Measurements from ENCODE around the gene RAMP3. TPM values are rescaled to one million over a fixed set of nuclear protein-coding genes. Genes with fewer than 3 reads are reported as not detected.
"Not testable (repeated sequence)": the region's sequence is repeated elsewhere in the genome, so short reads cannot be mapped to it uniquely, and the experiment has no call there.

The RAMP3 gene
- total RNA-seq, 1 donor from 2014 or later: 3.5 TPM

DNA sequence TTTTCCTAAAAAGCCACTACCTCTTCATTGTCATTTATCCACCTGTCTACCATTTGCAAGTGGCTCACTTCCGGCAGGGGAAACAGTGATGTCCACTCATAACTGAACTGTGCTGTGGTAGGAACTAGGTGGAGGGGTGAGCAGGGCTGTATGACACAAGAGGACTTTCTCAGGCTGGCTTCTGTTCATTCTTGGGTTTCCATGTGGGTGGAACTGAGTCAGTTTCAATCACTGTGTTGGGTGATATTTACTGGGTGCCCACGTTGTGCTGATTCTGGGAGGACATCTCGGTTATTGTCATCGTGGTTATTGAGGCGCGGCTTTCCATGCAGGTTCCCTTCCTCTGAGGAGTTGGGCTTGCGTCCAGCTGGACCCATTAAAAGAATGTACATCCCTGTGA lies 38.8 kb downstream of the RAMP3 start:
- no peak for DNase-seq

DNA sequence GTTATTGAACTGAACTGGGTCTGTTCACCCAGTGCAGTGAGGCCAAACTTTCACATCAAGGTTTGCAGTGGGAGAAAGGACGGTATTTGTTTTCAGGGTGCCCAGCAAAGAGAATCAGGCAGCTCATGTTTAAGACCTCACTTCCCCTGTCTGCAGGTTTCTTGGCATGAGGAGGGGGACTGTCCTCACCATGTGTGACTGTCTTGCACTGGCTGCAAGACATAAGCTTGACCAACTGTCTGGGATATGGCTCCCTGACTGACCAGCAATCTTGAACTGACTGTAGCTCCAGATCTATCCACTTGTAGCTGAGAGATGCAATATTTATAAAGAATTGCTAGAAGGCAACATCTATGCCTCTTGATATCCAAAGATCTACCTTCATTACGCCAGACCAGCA lies 39.9 kb downstream of the RAMP3 start:
- DNase-seq: no peak

DNA sequence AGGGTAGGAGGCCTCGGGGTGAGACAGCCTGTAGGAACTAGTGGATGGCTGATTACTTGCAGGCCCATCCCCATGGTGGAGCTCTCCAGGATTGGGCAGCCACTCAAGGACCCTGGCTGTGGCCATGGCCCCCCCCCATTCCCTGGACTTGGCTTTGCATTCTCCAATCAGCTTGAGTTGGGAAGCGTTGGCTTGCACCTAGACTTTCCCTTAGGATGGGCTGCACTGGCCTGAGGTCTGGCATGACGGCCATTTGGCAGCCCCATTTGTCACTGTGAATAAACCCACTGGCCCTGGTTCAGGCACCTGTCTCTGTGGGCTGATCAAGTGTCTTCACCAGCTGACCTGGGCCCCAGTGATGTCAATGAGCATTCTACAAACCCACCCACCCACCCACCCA lies 41.4 kb downstream of the RAMP3 start:
- no peak for DNase-seq

DNA sequence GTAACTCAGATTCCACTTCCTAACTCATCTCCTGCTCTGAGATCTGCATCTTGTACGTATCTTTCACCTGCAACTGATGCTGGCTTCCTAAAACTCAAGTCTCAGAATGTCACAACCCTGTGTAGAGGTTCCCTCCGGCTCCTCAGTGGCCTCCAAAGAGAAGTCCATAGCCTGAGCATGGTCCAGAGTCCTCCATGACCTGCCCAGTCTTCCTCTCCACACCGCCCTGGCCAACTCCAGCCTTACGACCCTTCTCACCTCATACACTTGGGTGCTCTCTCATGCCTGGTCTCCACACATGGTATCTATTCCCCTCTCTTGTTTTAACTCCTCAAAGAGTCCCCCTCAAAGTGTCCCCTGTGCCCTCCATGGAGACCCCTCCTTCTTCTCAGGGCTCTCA lies 41.9 kb downstream of the RAMP3 start:
- no peak for DNase-seq

DNA sequence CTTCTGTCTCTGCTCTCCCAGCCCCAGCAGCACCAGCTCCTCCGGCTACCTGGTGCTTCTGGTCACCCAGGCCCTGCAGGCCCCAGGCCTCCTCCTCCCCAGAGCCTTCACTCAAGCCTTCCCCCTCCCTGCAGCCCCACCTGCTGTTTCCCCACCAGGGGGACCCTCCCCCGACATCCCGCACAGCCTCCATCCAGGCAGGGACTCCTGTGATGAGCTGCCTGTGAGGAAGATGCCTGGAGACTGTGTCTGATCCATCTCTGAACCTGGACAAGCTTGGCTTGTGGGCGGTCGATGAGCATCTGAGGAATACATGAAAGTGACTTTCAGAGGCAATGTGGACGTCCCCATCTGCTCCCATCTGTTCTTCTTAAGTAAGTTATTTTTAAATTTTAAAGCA lies 45.0 kb downstream of the RAMP3 start:
- no peak for DNase-seq

DNA sequence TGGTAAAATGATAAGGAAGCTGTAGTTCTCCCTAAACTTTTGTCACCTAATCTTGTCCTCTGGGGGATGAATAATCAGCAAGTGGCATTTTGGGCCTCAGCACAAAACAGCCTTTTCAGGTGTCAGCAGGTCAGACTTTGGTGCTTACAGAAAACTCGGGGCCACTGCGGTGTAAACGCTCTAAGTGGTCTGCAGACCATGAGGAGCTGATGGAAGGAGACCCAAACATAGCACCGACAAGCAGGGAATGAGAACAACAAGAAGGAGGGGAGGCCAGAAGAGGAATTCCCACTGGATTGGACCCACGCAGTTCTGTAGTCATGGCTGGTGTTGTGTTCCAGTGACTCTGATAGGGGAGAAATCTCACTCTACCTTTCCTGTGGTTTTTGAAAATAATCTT lies 45.4 kb downstream of the RAMP3 start:
- DNase-seq: no peak

DNA sequence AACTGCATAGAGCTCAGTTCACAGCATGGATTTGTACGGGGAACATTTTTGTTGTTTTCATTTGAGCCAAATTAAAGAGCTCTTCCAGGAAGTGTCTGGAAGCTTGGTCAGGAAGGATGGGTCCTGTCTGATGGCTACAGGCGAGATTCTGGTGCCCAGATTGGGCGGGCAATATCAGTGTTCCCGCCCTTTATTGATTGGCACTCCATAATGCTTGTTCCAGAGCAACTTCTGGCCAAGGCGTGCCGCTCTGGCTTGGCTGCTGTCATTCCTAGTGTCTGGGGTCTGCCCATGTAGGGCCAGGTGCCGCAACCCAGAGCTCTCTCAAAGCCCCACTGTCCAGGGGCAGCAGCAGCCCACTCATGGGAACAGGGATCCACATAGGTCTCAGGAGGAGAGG lies 45.9 kb downstream of the RAMP3 start:
- DNase-seq: no peak

DNA sequence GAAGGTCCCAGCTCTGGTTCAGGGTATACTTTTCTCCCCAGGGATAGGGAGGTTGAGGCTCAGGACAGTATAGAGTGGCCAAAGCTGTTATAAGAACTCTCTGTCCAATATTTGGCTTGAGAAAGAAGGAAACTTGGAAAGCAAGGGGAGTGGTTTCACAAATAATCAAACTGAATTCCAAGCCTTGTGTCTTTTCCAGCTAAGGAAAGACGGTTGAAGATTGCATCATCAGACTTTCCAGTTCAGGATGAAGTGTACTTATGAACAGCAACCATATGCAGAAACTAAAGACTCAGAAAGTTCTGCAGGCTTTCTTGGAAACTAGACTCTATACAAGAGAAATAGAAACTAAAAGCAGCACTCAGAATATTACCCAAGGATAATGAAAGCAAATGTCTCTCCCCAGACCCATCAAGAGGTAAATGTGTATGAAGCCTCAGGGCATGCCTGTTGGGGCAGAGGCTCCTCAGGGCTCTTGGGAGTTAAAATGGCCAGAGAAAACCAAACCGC lies 46.4 kb downstream of the RAMP3 start:
- peak; percentile 65 for DNase-seq

DNA sequence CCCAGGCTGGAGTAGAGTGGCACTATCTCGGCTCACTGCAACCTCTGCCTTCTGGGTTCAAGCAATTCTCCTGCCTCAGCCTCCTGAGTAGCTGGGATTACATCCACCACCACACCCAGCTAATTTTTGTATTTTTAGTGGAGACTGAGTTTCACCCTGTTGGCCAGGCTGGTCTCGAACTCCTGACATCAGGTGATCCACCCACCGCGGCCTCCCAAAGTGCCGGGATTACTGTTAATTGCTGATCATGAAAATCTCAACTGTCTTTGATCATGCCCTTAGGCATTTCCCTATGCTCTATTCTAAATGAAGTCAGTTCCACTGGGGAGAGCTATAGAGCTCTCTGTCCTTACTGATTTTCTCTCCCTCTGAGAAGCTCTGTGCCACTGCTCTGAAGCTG lies 48.7 kb downstream of the RAMP3 start:
- not testable (repeated sequence) for DNase-seq

DNA sequence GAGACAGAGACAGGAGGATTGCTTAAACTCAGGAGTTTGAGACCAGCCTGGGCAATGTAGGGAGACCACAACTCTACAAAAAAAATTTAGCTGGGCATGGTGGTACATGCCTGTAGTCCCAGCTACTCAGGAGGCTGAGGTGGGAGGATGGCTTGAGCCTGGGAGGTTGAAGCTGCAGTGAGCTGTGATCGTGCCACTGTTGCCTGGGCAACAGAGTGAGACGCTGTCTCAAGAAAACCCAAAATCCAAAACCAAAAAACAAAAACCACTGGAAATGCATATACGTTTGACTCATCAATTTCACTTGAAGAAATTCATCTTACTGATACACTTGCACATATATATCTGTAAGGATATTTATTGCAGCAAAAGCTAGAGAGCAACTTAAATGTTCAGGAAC lies 52.3 kb downstream of the RAMP3 start:
- not testable (repeated sequence) for DNase-seq

DNA sequence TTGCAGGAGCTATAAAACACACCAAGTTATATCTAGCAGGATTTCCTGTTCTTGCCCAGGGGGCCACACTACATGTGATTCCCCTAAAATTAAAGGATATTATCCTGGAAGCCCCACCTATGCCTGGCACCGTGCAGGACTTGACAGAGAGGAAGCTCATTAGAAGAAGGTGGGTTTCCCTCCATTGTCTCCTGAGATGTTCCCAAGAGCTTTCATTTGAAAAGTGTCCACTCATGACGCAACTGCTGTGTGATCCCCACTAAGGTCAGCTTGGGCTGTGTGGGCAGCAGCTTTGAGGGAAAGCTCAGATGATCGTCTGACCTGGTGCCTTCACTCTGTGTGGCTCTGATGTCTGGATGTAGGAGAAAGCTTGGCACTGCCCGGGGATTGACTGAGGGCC lies 53.5 kb downstream of the RAMP3 start:
- peak; percentile 3 for DNase-seq

DNA sequence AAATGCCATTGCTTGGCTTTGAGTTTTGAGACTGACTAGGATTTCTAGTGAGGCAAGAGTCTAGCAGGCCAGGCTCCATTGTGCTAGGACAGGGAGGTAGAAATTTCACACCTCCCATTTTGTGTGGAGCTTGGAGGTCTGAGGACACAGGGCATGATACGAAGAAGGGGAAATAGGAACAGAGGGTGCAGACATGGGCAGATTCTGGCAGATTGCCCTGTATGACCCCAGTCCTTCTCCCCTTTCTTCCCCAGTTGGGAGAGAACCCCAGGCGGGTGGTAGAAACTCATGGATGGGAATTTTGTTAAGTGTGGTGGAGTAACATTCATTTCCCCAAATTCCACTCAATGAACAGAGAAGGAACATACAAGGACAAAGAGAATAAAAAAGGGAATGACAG lies 54.4 kb downstream of the RAMP3 start:
- DNase-seq: no peak

DNA sequence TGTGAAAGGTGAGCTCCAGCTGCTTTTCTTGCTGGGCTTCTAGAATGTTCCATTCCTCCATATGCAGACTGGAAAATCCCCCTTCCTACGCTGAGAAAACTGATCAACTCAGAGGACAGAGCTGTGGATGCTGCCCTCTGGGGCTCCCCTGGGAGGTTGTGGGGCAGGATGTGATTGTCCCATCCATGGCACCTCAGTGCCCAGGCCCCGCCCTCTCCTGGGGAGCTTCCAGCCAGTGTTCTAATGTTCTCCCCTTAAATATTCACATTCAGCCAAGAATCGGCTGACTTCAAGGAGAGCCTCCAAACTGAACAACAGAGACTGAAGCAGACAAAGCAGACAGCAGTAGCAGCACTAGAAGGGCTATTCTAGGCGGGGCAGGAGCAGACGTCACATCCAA lies 55.0 kb downstream of the RAMP3 start:
- no peak for DNase-seq

DNA sequence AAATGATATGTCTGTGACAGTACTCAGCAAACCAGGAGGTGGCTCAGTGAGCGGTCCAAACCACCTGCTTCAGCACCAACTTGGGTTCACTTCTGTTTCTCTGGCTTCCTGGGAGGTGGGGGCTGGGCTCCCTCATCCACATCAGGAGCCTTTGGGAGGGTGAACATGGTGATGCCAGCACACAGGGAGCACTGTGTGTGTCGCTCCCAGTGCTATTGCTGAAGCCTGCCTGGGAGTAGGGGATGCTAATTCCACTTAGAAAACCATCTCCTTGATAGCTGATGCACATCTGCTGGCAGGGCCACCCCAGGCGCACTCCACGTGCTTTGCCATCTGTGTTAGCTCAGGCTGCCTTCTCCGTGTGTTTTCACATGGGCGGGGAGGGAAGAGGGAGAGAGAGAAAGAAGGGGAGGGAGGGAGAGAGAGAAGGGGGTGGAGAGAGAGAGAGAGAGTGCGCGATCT lies 58.0 kb downstream of the RAMP3 start:
- no peak for DNase-seq

DNA sequence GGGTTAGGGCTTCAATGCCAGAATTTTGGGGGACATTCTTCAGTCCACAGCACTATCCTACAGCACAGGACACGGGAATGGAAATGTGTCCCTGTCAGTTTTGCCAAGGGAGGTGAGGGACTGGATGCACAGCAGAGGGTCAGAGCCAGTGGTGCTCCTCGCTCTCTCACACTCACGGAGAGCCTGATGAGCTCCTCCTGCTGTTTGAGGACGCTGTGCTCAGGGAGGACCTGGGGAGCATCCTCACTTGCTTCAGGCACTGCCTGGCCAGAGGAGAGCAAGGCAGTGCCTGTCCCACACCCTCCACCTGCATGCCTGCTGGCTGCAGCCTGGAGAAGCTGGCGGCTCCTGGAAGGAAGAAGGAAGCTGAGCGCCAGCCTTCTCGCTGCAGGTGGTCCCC lies 58.6 kb downstream of the RAMP3 start:
- no peak for DNase-seq

DNA sequence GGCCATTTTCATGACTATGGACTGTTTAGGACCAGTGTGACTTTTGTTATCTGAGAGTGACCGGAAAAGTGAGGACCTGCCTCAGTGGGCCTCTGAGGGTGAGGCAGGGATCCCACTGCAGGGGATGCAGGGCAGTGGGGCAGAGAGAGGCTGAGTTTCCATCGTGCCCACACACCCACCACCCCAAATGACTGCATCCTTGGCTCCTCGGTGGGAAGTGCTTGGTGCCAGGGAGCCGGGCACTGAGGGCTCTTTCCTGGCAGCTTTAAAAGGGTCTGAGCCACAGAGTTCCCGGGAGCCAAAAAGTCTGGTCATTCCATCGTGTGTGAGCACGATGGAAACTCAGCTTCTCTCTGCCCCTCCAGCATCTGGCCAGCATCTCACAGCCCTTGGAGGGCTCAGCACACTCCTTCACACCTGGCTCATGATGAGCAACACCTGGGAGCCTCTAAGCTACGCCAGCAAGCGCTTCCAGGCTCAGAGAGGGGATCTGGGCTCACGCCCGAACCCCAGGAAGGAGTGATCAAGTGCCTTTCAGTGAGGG lies 59.1 kb downstream of the RAMP3 start:
- no peak for DNase-seq

DNA sequence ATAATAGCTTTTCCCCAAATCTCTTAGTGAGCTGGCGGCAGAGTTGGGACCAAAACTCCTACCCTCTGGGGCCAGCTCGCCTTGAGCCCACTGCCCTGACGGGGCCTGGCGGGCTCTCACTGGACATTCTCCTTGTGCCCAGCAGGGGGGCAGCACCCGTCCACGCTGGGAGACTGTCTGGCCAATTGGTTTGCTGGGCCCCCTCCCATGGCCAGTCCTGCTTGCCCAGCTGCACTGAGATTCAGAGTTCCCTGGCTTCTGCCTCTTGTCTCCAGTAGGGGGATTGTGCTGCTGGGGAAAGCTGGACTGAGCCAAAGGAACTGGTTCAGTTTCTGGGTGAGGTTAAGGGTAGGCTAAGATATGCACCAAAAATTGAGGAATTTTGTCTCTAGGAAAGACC lies 59.8 kb downstream of the RAMP3 start:
- no peak for DNase-seq

DNA sequence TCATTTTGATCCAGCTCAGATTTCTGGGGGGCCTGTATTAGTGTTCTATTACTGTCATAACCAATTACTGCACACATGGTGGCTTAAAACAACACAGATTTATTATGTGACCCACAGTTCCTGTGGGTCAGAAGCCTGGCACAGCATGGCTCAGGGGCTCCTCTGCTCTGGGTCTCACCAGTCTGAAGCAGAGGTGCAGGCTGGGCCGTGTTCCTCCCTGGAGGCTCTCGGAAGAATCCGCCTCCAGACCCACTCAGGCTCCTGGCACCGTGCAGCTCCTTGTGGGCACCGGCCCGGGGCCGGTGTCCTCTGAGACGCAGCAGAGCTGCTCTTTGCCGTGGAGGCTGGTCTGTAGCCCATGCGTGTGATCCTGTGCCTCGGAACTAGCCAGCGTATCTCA lies 61.5 kb downstream of the RAMP3 start:
- no peak for DNase-seq

DNA sequence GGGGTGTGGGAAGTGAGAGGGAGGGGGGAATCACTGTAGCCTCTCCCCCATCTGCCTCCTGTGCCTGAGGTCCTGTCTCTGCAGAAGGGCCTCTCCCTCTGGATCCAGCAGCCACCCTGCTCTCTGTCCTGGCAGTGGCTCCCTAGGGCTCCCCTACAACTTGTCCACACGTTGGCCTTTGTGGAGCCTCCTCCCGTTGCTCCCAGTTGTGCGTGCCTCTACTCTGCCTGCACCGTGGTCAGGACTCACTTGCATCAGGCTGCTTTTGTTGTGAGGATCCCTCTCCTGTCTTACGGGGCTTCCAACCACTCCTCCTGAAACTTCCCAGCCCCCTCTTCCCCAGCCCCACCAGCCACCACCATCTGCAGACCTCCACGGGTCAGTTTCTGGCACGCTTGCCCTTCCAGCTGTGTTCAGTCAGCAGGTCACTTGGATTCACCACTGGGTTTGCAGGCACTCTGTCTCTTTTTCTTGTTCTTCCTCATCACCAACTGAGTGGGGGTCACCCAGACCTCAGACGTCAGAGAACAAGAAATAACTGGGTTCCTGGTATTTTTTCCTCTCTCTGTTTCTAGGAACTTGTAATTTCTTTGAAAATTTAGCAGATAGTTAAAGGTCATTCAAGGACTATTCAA lies 62.3 kb downstream of the RAMP3 start:
- no peak for DNase-seq

DNA sequence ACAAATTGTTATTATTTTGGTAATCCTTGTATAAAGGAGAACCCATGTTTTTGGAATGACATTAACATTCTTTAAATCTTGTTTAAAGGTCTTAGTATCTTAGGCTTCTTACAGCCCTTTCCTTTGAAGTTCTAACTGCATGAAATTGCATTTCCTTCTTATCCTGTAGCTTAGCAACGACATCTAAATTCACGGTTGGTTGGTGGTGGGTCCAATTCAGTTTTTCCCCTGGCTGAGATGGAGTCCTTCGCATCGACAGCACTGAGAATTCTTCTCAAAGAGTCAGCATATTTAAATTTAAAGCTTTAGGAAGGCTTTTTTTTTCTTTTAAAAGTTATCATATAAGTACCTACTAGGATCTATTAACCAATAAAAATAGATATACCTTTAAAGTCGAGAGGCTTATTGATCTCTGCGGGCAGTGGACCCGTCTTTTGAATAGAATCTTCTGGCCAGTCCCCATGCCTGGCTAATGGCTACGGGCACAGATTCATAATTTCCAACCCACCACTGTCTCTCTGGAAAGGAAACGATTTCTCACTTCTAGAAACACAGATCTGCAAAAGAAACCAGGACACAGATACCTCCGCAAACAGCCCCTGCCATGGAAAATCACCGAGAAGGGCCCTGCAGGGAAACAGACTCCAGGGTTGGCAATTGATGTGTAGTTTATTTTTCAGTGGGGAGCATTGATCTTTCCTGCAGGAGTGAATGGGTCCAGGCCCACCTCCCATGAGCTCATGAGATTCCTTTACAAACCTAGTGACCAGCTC lies 63.4 kb downstream of the RAMP3 start:
- no peak for DNase-seq

DNA sequence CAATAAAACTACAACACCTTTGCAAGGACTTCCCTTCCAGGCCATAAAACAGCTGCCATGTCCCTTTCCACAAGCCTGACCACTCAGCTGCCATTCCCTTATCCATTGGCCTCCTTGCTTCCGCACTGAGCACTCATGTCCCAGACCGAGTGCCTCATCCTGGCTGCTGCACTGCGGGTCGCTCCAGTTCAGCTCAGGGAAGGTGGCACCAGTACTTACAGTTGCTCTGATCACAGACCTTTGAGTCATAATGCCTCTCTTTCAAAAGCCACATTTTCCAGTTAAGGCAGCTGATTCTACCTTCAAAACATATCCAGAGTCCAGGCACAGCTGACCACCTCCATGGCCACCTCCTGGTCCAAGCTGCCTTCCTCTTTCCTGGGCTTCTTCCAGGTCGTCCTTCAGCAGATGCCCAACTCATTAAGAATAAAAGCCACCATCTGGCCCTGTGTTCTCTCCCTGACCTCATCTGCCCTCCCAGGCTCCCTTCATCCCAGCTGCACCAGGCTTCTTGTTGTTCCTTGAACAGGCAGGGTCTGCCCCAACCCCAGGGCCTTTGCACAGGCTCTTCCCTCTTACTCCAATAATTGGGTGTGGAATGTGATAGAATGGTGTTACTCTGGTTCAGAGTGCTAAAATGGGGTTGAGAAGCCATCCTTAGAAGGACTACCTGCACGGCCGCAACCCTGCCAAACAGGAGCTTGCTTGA lies 64.5 kb downstream of the RAMP3 start:
- DNase-seq: no peak

DNA sequence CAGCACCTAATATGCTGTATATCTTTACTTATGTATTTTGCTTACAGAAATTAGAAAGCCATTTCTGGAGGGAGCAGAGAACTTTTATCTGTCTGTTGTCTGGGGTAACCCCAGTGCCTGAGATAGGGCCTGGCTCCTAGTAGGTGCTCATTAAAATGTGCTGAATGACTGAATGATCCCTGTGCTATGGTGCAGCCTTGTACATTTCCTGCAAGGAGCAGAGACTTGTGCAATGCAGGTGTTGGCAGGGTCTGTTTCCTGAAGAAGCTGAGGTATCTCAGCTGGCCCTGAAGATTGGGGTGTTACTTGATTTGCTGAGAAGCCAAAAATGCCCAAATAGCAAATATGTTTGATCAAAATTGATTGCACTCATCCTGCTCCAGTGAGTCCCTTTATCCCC lies 65.5 kb downstream of the RAMP3 start:
- no peak for DNase-seq

Data from skin of body (tissue), 2 donors.